ENCODE measurements around the gene TBCE. TPM values are rescaled to one million over a fixed set of nuclear protein-coding genes. Genes with fewer than 3 reads are reported as not detected.

Gene TBCE
- total RNA-seq, 1 donor = 22.8 TPM

DNA sequence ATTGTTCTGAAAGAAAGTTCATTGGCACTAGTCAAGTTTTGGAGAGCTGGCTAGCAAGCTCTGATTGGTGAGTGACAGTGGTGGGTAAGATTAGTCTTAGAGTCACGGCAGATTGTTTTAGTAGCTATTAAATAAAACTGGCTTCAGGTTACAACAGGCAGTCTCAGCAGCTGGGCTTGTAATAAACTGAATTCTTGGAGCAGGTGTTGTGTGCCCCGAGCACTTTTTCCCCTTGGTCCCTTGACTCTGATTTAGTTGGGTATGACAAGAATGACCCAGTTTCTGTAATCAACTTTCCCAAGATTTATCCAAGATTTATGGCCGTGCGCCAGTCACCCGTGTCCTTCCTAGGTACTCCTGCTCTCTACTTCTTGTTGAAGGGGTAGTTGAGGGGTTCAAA is 40.2 kb downstream of the TBCE start:
- H3K9me3 ChIP-seq (ENCODE audit: low read depth, low read length) = no peaks in the 10 kb centered on the region
- DNase-seq (ENCODE audit: insufficient read length, low spot score, missing footprints) = no peak
- H3K4me1 ChIP-seq (ENCODE audit: insufficient read depth, low read length) = peaks cover 2% of the 10 kb centered on the region

DNA sequence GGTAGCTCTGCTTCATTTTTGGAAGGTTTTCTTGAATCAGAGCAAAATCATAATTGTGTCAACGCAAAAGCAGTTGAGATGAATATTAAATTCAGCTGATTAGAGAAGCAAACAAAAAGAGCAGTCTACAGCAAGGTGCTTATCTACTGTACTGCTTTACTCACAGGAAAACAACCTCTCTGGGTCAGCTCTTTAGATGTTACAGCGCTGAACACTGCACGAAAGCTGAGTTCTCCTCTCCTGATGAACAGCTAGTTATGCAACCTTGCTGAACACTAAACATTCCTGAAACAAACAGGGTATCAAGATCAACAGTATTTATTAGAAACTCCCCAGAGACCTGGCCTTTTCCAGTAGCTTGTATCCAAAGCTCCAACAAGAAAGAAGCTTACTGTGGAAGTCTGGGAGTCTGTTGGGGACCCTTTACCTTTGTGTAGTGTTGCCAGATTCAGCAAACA is 41.3 kb downstream of the TBCE start:
- TF ChIP-seq, protein P1, sequence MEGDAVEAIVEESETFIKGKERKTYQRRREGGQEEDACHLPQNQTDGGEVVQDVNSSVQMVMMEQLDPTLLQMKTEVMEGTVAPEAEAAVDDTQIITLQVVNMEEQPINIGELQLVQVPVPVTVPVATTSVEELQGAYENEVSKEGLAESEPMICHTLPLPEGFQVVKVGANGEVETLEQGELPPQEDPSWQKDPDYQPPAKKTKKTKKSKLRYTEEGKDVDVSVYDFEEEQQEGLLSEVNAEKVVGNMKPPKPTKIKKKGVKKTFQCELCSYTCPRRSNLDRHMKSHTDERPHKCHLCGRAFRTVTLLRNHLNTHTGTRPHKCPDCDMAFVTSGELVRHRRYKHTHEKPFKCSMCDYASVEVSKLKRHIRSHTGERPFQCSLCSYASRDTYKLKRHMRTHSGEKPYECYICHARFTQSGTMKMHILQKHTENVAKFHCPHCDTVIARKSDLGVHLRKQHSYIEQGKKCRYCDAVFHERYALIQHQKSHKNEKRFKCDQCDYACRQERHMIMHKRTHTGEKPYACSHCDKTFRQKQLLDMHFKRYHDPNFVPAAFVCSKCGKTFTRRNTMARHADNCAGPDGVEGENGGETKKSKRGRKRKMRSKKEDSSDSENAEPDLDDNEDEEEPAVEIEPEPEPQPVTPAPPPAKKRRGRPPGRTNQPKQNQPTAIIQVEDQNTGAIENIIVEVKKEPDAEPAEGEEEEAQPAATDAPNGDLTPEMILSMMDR (IDR thresholded peaks at IDR 0.05; ENCODE audit: extremely low read depth, low read depth, low read length) = no peak
- H2AFZ ChIP-seq (ENCODE audit: low read length) = no peak overlapping the region
- H3K27me3 ChIP-seq (ENCODE audit: insufficient read depth, low read length) = no peaks in the 10 kb centered on the region
- peaks cover 33% of the 10 kb centered on the region for H3K79me2 ChIP-seq (ENCODE audit: insufficient read depth, low read length)
- H3K4me3 ChIP-seq (ENCODE audit: insufficient read depth, low read length) = no peak overlapping the region
- DNase-seq (ENCODE audit: insufficient read length, low spot score, missing footprints) = peak; percentile 9
- peaks cover 2% of the 10 kb centered on the region for H3K4me1 ChIP-seq (ENCODE audit: insufficient read depth, low read length)
- peaks cover 3% of the 10 kb centered on the region for H3K36me3 ChIP-seq (ENCODE audit: insufficient read depth, low read length)
- no peaks in the 10 kb centered on the region for H3K9me3 ChIP-seq (ENCODE audit: low read depth, low read length)
- no peak overlapping the region for H3K27ac ChIP-seq (ENCODE audit: low read depth, low read length)
- peaks cover 17% of the 10 kb centered on the region for H4K20me1 ChIP-seq (ENCODE audit: insufficient read depth, low read length)
- H3K4me2 ChIP-seq (ENCODE audit: insufficient read depth, low read length) = no peak overlapping the region

More for the DNA sequence above, 40.2 kb downstream of the TBCE start:
- Histone ChIP-seq H2AFZ (ENCODE audit: low read length) (no peak overlapping the region), H3K4me3 (ENCODE audit: insufficient read depth, low read length) (no peak overlapping the region), H4K20me1 (ENCODE audit: insufficient read depth, low read length) (peaks cover 18% of the 10 kb centered on the region), H3K79me2 (ENCODE audit: insufficient read depth, low read length) (peaks cover 43% of the 10 kb centered on the region), H3K4me2 (ENCODE audit: insufficient read depth, low read length) (no peak overlapping the region), H3K27me3 (ENCODE audit: insufficient read depth, low read length) (no peaks in the 10 kb centered on the region), H3K36me3 (ENCODE audit: insufficient read depth, low read length) (peaks cover 5% of the 10 kb centered on the region), H3K27ac (ENCODE audit: low read depth, low read length) (no peak overlapping the region)
- TF ChIP-seq, protein P1 (IDR thresholded peaks at IDR 0.05; ENCODE audit: extremely low read depth, low read depth, low read length) = no peak

DNA sequence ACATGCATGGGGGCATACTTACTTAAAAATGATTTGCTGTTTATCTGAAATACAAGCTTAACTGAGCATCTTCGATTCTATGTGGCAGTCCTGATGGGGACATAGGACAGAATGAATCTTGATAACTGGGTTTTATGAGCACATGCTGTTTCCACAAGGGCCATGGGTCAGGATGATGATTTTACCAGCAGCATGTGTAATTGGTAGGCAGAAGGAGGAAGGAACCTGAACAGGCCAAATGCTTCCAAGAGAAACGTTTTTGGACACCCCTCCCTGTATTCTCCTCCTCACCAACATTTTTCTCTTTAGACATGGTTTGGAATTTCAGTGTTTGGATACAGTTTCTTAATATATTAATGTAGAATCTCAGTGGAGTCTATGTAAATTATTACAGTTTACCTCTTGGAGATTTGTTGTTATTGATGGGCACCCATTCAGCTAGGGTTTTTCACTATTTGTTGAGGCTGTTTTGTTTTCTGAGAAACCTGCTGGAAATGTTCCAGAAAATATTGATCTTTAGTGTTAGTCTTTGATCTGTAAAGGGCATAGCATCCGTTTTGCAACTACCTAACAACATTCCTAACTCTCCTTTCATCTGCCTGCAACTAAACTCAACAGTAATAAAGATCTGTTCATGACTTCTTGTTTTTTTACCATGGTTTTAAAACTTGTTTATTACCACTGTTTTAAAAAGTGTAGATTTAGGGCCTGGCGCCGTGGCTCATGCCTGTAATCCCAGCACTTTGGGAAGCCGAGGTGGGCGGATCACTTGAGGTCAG is 42.0 kb downstream of the TBCE start:
- H2AFZ ChIP-seq (ENCODE audit: low read length) = no peak overlapping the region
- no peak overlapping the region for H3K4me2 ChIP-seq (ENCODE audit: insufficient read depth, low read length)
- DNase-seq (ENCODE audit: insufficient read length, low spot score, missing footprints) = peak; percentile 11
- H3K9me3 ChIP-seq (ENCODE audit: low read depth, low read length) = no peaks in the 10 kb centered on the region
- H3K36me3 ChIP-seq (ENCODE audit: insufficient read depth, low read length) = peaks cover under 1% of the 10 kb centered on the region
- H3K4me1 ChIP-seq (ENCODE audit: insufficient read depth, low read length) = peaks cover 2% of the 10 kb centered on the region
- TF ChIP-seq, protein P1 (IDR thresholded peaks at IDR 0.05; ENCODE audit: extremely low read depth, low read depth, low read length) = no peak
- H3K4me3 ChIP-seq (ENCODE audit: insufficient read depth, low read length) = no peak overlapping the region
- no peaks in the 10 kb centered on the region for H3K27me3 ChIP-seq (ENCODE audit: insufficient read depth, low read length)
- no peak overlapping the region for H3K27ac ChIP-seq (ENCODE audit: low read depth, low read length)
- H4K20me1 ChIP-seq (ENCODE audit: insufficient read depth, low read length) = peaks cover 15% of the 10 kb centered on the region
- peaks cover 31% of the 10 kb centered on the region for H3K79me2 ChIP-seq (ENCODE audit: insufficient read depth, low read length)

DNA sequence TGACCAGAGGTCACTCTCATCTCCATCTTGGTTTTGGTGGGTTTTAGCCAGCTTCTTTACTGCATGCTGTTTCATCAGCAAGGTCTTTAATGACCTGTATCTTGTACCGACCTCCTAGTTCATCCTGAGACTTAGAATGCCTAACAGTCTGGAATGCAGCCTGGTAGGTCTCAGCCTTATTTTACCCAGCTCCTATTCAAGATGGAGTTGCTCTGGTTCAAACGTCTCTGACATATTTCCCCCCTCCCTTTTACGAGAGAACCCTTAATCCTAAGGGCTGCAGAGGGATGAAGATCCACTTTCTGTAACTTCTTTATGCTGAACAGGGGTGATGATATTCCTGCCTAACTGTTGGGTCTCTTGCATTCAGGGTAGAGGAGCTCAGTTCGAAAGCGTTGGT is 43.2 kb downstream of the TBCE start:
- Histone ChIP-seq H3K79me2 (ENCODE audit: insufficient read depth, low read length) (peaks cover 32% of the 10 kb centered on the region), H3K36me3 (ENCODE audit: insufficient read depth, low read length) (peaks cover 10% of the 10 kb centered on the region), H4K20me1 (ENCODE audit: insufficient read depth, low read length) (peaks cover 15% of the 10 kb centered on the region), H3K9me3 (ENCODE audit: low read depth, low read length) (no peaks in the 10 kb centered on the region), H3K4me1 (ENCODE audit: insufficient read depth, low read length) (peaks cover 6% of the 10 kb centered on the region), H3K27ac (ENCODE audit: low read depth, low read length) (no peak overlapping the region), H3K4me3 (ENCODE audit: insufficient read depth, low read length) (no peak overlapping the region), H3K27me3 (ENCODE audit: insufficient read depth, low read length) (no peaks in the 10 kb centered on the region), H2AFZ (ENCODE audit: low read length) (no peak overlapping the region), H3K4me2 (ENCODE audit: insufficient read depth, low read length) (no peak overlapping the region)
- no peak for DNase-seq (ENCODE audit: insufficient read length, low spot score, missing footprints)
- TF ChIP-seq, protein P1 (IDR thresholded peaks at IDR 0.05; ENCODE audit: extremely low read depth, low read depth, low read length) = no peak

Measured in osteoblast (primary cell).